Left colon (tissue), 2 donors: ENCODE measurements around the gene CERS6. TPM values are rescaled to one million over a fixed set of nuclear protein-coding genes. Genes with fewer than 3 reads are reported as not detected.
A peak's percentile ranks its signal among the peaks of the same experiment; 100 is the strongest.
"Not testable (repeated sequence)": the region's sequence is repeated elsewhere in the genome, so short reads cannot be mapped to it uniquely, and the experiment has no call there.

Experiments
- ATAC-seq: fragments of 200-7000 bp; cut with Tn5 transposase; one replicate; pipeline ENCODE4 v1.9.1; 2020; ENCODE audit warnings: mild to moderate bottlenecking, moderate library complexity
- DNase-seq, 2 donors: peaks; one replicate each; pipeline ENCODE4 v3.0.0-alpha.2; 2020
- intact Hi-C, 2 donors: fragments of 100-400 bp; cut with DNase I in 1 of 2; cut with micrococcal nuclease in 1 of 2; formaldehyde crosslinking; loops; one replicate each; pipeline versions ENCODE4 v1.11.2 to v1.14.0; 2022; cut with DNase I, micrococcal nuclease
- long read RNA-seq: library from polyadenylated mRNA; unstranded; transcript quantifications from one replicate; pipeline ENCODE4 v2.0.0, GENCODE V29; 2021
- total RNA-seq, 2 donors: library from RNA; stranded (reverse); fragmentation: NEBNext Ultra II Directional; extraction: Animal tissue kit (Norgen Biotek cat#: 25700); gene quantifications; one replicate each; pipeline ENCODE4 v1.2.1, GENCODE V29; 2021
- donor health status: DM: no; HTN: no; CAD: no.
- donor health status: DM: yes; HTN: yes; CAD: no.

The CERS6 gene
- 10 to 100 TPM; 64.4 to 67.2 TPM for total RNA-seq
- long read RNA-seq, full-length matches to known transcripts, result 27 of 43 reads
- long read RNA-seq, partial matches to known transcripts, result 3 of 43 reads
- long read RNA-seq, other reads (novel, unspliced or antisense), result 13 of 43 reads

DNA sequence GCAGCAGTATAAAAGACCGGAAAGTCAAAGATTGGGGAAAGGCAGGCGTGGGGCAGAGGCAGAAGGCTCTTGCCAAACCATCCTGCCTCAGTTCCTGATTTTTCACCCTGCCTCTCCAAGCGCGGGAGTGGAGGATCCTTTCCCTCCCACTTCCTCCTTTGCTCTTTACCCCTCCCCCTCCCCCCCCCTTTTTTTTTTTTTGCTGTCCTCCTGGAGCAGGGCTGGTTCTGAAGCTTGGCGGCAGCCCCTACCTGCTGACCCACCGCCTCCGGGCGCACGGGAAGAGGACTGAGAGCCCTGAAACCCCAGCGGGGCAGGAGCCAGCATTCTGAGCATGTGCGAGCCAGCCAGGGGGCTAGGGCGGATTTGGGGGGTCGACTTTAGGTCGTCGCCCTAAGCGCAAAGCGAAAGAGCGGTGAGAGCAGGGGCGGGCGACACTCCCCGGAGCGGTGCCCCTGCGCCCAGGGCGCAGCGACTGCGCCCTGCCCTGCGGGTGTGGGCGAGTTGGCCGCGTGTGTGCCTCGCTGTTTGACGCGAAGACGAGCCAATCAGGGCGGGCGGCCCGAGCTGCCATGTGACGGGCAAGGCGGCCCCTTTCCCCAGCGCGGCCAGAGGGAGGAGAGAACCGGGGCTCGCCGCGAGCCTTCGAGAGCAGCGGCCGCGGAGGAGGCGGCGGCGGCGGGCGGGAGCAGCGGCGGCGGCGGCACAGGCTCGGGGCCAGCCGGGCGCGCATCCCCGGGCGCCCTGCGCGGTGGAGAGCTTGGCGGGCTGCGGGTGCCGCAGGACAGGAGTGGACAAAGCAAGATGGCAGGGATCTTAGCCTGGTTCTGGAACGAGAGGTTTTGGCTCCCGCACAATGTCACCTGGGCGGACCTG is at the start of gene CERS6:
TSS of gene CERS6 (plus strand) at position 628 of the 876 bp plus-strand sequence. CDS start at position 805, 177 bp downstream.
- DNase-seq (peak; percentile 96 to 97), ATAC-seq (peak; percentile 93)
- intact Hi-C loops, result loop anchor here in 1 of 2 donors (10.0 kb wide), 1 partner anchor 249 kb away; no protein-coding TSS in a partner anchor

GRCh38 chr2:168412301-168412700 is 43.8 kb upstream of the CERS6 start:
- DNase-seq, ATAC-seq, intact Hi-C loops: not testable (repeated sequence)

- DNase-seq, intact Hi-C loops, ATAC-seq: not testable (repeated sequence)
Measured at GRCh38 chr2:168413101-168413500, 43.0 kb upstream of the CERS6 start.

- DNase-seq (no peak), ATAC-seq (no peak)
- intact Hi-C loops, result no loop called here
Measured at GRCh38 chr2:168416555-168416954, 39.5 kb upstream of the CERS6 start.

GRCh38 chr2:168422584-168422983 is 33.5 kb upstream of the CERS6 start:
- no peak for ATAC-seq
- DNase-seq, result no peak
- intact Hi-C loops, result no loop called here

- intact Hi-C loops, result no loop called here
Measured at GRCh38 chr2:168424112-168424951, 31.7 kb upstream of the CERS6 start.

GRCh38 chr2:168424971-168425370 is 31.1 kb upstream of the CERS6 start:
- intact Hi-C loops, result no loop called here
- no peak for DNase-seq
- ATAC-seq, result no peak

More at GRCh38 chr2:168424112-168424951, 31.7 kb upstream of the CERS6 start:
- ATAC-seq (no peak), DNase-seq (no peak)

GRCh38 chr2:168426861-168427260 is 29.2 kb upstream of the CERS6 start:
- ATAC-seq (no peak), DNase-seq (no peak)
- intact Hi-C loops, result no loop called here

GRCh38 chr2:168427451-168427850 is 28.6 kb upstream of the CERS6 start:
- ATAC-seq, result no peak
- intact Hi-C loops, result no loop called here
- DNase-seq, result no peak

DNA sequence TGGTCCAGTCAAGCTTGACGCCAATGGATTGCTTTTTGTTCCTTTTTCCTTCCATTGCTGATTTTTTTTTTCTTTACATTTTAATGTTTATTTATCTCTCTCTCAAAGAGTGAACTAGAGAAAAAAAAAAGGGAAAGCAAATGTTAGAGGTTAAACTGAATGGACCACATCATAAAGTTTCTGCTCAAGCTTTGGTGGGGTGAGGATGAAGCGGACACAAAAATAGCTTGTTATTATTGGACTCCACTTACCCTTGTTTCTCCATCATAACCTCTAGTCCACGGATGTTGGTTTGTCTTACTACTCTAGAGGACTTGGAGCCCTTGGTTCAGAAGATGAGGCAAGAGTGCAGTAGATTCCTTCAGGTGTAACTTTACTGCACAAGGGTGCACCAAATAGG is 27.6 kb upstream of the CERS6 start:
- DNase-seq, result no peak
- ATAC-seq, result no peak

GRCh38 chr2:168429988-168430387 is 26.1 kb upstream of the CERS6 start:
- ATAC-seq (no peak), DNase-seq (no peak)
- intact Hi-C loops, result no loop called here

More for the DNA sequence above, 27.6 kb upstream of the CERS6 start:
- intact Hi-C loops, result no loop called here

DNA sequence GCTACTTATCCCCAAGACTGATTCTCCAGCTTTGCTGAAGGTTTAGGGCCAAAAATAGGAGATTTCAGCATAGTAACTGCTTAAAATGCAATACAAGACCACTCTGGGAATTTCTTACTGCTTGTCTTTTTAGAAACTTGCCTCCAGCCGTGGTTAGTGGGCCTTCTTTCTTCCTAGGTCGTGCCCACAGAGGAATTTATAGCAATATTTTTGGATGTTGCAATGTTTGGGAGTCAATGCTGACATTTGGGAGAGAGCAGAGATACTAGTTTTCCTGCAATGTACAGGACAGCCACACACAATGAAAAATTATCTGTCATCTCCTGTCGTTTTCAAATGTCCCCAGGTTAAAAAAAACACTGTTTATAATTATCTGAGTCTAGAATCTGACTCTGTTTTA is 25.6 kb upstream of the CERS6 start:
- DNase-seq, result no peak
- intact Hi-C loops, result no loop called here
- ATAC-seq, result no peak

DNA sequence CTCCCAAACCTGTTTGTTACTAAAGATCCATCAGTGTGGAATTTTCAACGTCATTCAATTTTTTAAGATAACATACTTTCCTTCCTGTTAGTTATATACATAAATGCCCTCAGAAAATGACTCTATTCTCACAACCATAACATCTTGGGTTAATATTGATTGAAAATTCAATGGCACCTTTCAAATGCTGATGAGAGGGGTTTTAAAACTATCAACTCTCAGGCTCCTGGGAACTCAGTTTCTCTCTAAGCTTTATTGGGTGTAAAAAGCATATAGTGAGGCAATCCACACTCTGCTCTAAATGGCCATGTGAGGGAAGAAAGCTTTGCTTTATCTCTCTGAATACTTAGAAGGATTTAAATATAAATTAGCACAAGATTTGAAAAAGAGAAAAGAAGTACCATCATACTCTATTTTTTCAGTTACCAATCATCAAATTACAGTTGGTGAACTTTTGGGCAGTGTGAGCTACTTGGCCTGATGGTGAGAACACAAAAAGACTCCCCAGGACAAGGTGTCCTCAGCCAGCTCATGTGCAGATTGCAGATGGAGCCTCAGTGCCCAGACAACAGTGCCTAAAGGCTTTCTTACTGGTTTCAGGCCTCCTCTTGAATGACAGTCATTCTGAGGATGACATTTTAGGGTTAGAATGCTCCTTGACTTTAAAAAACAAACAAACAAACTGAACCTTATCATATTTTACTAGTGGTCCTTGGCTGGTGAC is 24.6 kb upstream of the CERS6 start:
- intact Hi-C loops, result no loop called here
- ATAC-seq (no peak), DNase-seq (no peak)

DNA sequence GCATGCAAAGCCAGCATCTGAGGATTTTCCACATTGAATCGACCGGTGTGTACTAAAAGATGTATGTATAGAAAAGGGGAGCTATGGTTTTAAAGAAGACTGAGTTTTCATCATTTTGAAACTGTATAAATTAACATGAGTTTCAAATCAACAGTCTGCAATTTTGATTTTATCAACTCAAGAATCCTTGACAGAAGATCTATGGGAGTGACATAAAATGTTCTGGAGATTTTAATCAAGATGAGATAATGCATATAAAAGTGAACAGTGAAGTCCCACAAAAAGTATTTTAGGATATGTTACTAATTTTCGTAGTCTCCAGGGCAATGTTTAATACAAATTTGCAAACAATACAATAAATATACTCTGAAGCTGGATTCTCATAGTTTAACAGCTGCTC is 24.0 kb upstream of the CERS6 start:
- intact Hi-C loops, result no loop called here
- no peak for DNase-seq
- no peak for ATAC-seq

DNA sequence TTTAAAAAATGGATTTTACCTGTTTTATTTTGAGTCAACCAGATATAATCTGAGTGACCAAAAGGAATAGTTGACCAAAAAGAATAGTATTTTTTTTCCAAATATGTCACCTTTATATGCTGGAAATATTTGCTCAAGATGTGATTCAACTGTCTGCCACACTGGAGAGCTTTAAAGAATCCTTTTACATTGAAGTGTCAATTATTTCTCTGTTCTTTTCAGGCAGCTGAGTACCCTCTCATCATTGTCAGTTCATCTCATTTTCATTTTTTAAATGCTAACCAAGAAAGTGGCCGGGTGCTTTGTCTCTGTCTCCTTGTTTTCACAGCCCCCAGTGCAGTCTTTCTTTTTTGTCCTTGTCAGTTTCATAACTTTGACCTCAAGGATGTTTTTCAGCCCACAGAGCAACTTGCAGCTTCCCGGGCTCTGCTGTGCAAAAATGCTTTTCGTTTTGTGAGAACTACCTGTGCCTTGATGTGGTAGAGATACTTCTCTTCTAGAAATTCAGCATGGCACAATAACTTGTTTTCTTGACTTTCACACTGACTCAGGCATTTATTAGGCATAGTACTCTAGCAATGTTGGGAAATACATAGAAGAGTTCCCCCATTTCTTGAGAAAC is 23.4 kb upstream of the CERS6 start:
- intact Hi-C loops, result no loop called here
- no peak for ATAC-seq
- no peak for DNase-seq

DNA sequence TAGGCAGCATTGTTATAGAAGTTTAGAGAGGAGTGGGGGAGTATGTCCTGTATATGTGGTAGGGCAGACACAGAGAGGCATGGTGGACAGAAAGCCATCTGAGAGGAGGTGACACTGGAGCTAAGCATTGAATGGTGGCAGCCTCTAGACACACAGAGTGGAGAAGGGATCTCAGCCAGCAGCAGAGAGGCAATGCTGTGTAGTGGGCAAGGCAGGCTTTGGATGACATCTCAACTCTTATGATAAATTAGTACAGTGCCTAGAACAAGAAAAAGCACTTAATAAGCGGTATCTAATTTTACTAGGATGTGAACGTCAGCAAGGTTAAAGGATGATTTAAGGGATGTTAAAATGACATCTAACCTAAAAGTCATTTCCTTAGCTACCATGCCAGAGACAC is 22.5 kb upstream of the CERS6 start:
- ATAC-seq (no peak), DNase-seq (no peak)
- intact Hi-C loops, result no loop called here

- intact Hi-C loops, result no loop called here
- peak; percentile 52 for ATAC-seq
- peak in 1 of 2 donors; percentile 76 for DNase-seq
Measured at GRCh38 chr2:168434146-168434545, 21.9 kb upstream of the CERS6 start.

DNA sequence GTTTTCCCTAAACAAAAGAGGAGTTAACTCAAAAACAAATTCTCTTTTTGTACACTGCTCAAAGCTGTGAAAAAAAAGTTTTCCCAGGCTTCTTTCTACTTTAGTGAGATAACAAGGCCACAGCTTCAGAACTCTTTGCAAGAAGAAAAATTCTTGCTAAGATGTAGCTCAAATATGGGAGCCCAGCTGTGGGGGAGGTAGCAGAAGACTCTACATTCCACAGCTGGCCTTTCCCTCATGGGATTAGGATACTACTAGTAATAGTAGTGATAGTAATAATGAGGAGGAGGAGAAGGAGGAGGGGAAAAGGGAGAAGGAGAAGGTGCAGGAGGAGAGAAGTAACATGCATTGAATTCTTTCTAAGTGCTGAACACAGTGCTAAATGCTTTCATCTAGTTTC is 19.2 kb upstream of the CERS6 start:
- no peak for ATAC-seq
- intact Hi-C loops, result no loop called here
- no peak for DNase-seq
